C1 segment of cervical spinal cord (tissue), 14 donors: ENCODE measurements around the gene NKD1.
A peak's percentile ranks its signal among the peaks of the same experiment; 100 is the strongest.

Experiments used
- DNase-seq, 14 donors: peaks; one replicate each; lab custom pipeline; 2025; lab: John Stamatoyannopoulos, UW

The NKD1 gene

DNA sequence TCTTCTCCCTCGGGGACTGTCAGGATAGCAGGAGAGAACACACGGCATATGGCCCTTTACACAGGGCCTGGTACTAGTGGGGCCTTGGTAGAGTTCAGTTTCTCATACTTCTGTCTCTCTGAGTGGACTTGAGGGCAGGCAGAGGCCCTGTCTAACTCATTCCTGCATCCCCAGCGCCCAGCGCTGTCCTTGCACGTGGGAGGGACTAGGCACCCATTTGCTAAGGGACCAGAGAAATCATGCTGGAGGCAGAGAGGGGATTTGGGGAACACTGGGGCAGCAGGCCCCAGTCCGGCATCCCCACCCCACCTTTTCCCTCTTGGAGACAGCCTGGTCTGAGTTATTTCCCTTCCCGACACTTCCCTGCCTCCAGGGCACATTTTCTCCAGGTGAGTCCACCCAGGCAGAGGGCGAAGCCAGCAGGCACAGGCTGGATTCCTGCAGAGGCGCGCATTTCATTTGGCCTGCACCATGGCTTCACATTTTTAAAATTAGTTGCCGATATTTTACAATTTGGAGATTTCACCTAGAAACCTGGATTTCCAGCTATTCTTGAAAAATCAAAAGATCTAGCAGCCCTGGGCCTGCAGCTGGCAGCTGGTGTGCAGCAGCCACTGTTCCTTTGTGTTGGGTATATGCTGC is 9.7 kb upstream of the NKD1 start:
- DNase-seq, result no peak

DNA sequence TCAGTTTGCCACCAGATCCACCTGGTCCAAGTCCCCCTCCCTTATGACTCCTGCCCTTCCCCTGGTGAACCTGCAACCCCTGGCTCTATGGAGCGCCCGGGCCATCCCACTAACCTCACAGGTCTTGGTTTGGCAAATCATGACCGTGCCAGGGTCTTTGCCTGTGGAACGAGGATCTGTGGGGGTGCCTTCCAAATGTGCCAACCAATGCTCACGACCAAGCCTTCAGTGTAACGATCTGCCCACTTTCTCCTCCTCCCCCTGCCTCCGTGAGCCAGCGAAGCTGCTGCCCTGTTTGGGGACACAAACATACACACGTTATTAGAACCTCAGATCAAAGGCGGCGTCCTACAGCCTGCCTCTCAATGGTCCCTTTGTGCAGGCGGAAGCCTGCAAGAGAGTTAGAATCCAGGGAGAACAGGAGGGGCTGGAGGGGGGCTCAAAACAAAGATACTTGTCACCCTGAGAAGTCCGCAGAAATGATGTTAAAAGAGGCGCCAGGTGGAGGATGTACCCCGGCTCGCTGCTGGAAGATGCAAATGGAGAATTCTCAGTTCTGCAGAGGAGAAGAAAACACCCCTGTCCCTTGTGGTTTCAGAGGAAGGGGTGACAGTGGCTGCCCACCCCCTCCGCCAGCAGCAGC is 9.0 kb upstream of the NKD1 start:
- peak in 4 of 14 donors; percentile 16 to 29 (median 25) for DNase-seq

DNA sequence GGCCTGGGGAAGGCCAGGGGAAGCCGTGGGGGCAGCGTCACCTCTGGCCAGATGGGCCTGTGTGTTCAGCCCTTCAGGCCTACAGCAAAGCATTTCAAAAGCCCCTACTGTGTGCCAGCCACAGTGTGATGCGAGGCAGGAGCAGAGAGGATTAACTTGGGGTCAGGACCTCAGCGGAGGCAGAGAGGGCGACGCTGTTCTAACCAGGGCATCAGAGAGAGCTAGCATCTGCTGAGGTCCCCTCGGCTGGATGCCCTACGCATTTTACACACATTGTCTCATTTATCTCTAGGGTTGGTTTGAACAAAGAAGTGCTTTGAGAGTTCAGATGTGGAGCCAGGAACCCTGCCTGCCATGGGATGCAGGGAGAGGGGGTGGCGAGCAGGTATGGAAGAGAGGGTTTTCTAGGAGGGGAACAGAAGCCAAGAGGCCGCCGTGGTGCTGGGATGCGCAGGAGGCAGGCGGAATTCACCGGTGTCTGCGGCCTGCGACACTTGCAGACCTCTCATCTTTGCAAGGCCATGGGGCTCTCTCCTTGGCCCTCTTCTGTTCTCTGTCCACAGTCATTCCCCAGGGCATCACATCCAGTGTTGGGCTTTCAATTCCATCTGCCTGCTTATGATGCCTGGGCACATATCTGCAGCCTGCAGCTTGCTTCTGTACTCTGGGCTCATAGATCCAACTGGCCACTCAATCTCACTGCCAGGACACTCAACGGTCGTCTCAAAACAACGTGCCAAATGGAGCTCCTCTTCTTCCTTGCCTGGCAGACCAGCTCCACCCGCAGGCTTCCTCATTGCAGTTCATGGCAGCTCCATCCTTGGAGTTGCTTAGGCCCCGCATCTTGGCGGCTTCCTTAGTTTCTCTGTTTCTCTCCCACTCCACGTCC is 8.1 kb upstream of the NKD1 start:
- peak in 8 of 14 donors; percentile 26 to 62 (median 34) for DNase-seq

- DNase-seq, result no peak
Measured at GRCh38 chr16:50540711-50541007, 7.5 kb upstream of the NKD1 start.

- DNase-seq, result no peak
Measured at GRCh38 chr16:50542703-50543102, 5.5 kb upstream of the NKD1 start.

DNA sequence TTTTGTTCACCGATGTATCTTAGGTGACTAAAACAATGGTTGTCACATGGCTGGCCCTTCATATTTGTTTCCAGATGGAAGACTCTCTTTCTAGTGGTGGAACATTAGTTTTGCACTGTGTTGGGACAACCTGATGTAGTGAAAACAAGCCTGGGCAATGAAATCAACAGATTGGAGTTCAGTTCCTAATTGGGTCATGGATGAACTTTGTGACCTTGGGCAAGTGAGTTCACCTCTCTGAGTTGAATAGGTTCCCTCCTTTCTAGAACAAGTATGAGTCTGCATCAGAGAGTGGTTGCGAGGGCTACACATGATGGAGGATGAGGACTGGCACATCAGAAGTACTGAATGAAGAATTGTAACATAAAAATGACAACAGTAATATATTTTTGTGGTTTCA is 2.1 kb upstream of the NKD1 start:
- DNase-seq, result no peak

GRCh38 chr16:50547340-50548124 is 664 bp upstream of the NKD1 start:
- peak in 6 of 14 donors; percentile 8 to 29 (median 23) for DNase-seq

- DNase-seq, result no peak
Measured at GRCh38 chr16:50548909-50549560, 839 bp downstream of the NKD1 start.

- DNase-seq, result no peak
Measured at GRCh38 chr16:50549561-50549915, 1.3 kb downstream of the NKD1 start.

DNA sequence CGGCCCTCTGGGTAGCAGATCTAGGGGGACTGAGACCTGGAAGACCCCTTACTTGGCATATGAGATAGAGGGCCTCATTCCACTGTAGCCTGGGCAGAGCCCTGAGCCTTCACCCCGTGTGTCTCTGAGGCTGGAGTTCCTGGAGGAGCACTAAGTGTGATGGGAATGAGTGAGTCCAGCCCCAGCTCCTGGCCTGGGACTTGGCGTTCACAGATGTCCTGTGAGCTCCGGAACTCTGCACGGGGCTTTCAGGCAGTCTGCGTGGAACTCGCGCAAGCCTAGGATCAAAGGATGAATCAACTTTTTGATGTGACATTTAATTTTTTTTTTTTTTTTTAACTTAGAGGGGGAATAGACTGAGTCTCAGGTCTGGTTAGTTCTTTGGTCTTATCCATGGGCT is 1.8 kb downstream of the NKD1 start:
- no peak for DNase-seq

DNA sequence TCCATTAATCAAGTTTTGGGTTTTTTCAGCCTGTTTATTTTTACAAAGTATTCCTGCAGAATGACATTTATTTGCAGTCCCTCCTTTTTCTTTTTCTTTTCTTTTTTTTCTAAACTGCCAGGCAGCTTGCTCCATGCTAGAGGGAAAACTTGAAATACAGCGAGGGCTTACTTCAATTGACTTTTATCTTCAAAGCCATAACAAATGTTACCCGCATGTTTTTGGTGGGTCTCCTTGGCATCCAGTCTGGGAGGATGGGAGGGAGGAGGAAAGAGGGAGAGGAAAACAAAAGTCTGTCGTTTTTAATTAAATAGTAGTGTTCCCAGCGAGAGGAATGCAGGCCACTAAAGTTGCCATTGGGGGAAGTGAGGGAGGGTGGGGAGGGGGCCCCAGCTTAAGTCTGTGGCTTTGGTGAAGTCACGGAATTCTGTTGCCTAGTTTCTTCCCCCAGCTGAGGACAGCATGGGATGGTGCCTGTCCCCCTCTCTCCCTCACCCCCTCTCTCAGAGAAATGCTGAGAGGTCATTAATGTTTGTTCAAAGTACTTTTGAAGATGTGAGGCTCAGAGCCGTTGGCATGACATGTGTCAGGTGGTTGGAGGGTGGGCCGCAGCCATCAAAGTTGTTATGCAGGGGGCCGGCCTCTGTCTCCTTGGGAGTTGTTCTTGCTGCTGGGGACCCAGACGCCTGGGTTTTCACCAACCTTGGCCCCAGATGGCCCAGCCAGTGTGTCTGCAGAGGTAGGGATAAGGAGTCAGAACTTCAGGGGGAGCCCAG is 2.9 kb downstream of the NKD1 start:
- no peak for DNase-seq

DNA sequence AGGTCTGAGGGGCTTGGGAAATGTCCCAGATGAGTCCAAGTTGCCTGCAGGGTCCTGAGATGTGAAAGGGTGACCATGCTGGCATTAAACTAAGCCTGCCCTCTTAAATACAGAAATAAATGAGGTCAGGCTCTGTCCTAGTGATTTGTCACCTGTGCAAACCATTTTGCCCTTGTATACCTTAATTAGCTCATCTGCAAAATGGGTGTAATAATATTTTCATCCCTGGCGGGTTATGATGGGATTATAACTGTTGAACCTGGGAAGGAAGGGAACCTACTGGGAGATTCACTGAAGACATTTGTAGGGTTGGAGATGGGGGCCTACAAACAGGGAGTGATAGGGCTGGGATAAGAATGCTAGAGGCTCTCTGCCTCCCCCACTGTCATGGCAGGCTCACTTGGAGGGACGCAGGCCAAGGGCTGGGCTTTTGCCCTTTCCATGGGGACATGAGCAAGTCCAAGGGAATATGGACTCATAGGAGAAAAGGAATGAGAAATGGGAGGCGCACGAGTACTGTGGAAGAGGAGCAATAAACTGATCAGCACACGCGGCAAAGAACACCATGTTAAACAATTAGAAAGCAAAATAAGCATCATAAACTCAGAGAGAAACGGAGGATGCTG is 4.4 kb downstream of the NKD1 start:
- no peak for DNase-seq

DNA sequence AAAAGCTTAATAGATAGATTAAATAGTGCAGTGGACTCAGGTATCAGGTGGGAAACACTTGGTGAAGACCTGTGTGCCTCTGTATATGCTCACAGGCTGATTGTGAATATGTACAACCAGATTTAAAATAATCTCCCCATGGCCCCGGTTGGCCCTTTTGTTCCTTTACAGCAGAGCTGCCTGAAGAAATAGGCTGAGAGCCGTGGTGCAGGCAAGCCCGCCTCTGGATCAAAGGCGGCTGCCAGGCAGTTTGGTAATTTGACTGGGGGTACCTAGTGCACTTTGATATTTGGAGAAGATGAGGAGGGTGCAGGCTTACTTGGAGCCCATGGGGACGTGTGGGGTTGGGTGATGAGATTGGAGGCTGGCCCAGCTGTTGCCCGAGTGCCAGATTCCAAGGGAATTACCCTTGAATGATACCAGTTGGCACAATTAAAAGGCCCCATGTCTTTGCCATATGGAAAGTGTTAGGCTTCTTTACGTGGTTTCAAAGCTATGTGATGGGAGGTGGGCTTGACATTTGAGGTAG is 5.0 kb downstream of the NKD1 start:
- no peak for DNase-seq

DNA sequence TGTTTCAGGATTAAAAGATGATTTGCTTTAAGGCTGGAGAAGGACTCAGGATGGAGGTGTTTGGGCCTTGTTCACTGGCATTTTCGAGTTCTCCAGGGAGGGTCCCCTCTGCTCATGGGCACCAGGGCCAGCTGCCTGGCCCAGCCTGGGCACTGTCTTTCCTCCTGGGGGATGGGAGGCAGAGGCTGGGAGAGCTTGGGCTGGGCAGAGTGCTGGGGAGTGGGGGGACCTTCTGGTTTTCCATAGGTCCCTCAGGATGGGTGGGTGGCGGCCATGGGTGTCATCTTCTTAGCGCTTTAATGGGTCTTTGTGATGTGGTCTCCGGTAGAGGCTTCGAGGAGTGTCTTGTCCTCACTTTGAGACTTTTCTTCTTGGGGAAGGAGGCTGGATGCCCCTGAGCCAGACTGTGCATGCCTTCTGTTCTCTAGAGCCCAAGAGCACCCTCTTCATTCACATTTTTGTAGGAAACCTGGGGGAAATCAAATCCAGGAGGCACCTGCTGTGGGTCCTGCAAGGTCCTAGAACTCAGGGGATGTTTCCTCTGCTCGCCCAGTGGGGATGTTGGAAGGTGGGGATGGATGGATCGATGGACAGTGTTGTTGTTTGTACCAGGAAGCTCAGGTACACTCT is 5.7 kb downstream of the NKD1 start:
- no peak for DNase-seq

DNA sequence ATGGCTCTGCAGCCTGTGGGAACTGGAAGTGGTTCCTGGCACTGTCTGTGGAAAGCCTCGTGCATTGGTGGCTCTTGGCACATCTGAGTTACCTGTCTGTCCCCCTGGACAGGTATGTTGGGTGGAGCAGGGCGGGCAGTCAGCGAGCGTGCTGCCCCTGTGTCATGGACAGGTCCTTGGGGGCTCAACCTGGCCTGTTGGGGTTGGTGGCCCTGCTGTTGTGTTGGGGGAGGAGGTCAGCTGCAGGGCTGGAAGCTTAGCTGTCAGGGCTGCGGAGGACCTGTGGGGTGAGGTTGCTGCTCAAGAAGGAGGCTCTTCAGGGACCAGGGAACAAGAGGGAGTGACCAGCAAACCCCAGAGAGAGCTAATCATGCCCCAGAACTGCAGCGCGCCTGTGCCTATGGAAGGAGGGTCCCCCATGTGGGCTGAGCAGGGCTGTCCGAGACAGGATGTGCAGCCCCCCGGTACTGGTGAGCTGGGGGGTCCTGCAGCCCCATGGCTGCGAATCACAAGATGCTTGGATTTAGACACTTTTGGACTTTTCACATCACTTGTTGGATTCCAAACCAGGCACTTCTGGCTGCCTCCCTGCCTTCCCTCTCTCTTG is 7.2 kb downstream of the NKD1 start:
- no peak for DNase-seq

GRCh38 chr16:50555952-50556673 is 7.9 kb downstream of the NKD1 start:
- no peak for DNase-seq

GRCh38 chr16:50557046-50557445 is 8.8 kb downstream of the NKD1 start:
- DNase-seq, result no peak

GRCh38 chr16:50558913-50559312 is 10.7 kb downstream of the NKD1 start:
- no peak for DNase-seq
